IPS DF 4.7 (cell line): ENCODE data around the gene MIX23.
"Not testable (repeated sequence)": the region's sequence is repeated elsewhere in the genome, so short reads cannot be mapped to it uniquely, and the experiment has no call there.

ENCODE experiments used
- DNase-seq: peaks from one replicate; pipeline ENCODE4 v3.0.0-alpha.2; 2013; ENCODE audit warnings: low spot score; ENCODE audit errors: extremely low read depth

MIX23 gene

DNA sequence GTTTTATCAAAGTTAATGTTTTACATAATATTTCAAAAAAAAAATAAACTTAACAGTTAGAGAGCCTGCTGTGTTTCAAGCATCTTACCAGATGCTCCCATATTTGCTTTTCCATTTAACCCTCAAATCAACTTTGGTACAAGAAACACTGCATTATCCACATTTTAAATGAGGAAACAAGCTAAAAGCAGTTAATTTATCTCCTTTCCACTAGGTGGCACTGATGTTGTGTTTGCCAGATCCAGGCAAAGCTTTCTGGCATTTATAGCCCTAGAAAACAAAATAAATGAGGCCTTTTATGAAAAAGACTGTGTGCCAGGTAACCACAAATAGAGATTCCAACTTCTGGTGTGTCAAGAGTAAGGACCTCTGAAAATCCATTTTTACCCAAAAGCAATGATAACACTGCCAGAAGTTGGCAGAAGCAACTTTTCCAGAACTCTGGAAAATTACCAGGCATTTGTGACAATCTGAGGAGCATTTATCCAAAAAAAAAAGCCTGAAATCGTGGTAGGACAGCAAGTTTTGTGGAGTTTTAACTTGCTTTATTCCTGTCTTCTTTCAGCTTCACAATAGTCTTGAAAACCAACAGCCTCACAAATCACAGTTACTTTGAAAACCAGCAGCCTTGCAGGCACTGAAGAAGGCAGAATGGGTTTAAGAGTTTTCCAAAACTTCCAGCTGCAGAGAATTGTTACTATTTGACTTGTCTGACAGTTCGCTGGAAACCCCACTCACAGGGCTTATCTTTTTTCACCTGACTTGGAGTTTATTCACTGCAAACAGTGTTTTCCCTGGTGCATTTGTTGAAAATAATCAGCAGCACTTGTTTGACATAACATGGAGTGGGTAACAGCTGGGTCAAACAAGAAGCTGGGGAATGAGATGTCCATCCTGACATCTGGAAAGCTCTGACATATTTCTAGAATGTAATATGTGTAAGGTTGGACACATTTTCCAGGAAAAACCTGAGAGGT lies 10.1 kb upstream of the MIX23 start:
- no peak for DNase-seq

DNA sequence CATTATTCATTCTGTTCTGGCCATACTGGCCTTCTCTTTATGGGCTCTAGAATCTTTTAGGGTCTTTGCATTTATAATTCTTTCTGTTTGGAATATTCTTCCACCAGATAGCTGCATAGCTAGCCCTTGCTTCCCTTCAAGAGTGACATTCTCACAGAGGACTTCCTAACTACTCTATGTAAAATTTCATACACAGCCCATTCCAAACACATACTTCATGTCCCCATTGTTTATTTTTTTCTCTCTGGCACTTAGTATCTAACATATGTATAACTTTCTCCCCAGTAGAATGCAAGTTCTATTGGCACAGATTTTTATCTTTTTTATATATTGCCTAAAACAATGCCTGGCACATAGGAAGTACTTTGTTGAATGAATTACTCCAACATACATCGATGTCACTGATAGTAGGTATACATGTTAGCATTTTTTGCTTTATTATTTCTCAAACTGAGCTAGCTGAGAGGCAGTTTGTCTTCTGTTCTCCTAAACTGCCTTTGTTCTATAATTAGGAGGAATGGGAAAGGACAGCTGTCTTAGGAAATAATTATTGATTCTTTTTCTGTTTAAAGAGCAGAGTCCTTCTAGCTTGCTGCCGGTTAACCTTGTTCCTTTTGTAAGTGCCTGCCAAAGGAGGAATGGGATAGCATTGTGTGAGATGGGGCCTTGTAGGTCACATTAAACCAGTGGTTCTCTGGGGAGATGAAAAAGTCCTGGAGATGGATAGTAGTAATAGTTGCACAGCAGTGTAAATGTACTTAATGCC lies 8.8 kb upstream of the MIX23 start:
- no peak for DNase-seq

DNA sequence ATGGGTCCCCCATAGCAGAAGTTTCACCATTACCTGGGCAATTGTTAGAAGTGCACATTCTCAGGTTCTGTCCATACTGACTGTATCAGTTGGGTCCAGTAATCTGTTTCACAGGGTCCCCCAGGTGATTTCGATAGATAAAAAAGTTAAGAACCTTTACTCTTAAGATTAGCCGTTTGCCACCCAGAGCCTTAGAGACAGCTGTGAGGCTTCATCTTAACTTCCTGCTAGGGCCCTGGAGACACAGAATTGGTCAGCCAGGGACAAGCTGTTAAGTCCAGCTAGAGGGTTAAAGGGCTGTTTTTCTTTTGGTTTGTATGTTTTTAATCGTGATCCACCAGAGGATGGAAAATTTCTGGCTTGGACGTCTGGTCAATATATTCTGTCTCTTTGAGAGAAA lies 7.6 kb upstream of the MIX23 start:
- no peak for DNase-seq

DNA sequence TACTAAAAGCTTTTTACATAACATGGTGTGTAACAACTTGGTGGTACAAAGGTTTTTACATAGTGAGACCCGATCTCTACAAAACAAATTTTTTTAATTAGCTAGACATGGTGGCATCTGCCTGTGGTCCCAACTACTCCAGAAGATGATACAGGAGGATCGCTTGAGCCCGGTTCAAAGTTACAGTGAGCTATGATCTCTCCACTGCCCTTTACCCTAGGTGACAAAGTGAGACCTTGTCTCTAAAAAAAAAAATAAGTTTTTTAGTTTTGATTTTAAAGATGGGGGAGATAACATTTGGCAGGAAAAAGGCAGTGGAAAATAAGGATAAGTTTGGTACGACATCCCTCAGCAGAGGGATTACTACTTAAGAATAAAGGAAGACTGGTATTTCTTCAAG lies 6.9 kb upstream of the MIX23 start:
- no peak for DNase-seq

DNA sequence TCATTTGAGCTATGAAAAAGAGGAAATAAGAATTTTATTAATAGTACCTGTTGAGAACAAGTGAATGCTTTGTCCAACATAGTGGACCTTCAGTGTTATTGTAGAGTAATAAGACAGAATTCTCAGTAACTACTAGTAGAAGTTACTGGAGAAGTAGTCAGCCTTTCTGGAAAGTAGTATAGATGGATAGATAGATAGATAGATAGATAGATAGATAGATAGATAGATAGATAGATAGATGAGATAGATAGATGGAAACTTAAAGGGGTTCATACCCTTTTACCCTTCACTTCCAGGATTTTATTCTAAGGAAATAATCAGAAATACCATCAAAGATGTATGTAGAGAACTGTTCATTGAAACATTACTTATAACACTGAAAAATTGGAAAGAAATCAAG lies 6.2 kb upstream of the MIX23 start:
- no peak for DNase-seq

DNA sequence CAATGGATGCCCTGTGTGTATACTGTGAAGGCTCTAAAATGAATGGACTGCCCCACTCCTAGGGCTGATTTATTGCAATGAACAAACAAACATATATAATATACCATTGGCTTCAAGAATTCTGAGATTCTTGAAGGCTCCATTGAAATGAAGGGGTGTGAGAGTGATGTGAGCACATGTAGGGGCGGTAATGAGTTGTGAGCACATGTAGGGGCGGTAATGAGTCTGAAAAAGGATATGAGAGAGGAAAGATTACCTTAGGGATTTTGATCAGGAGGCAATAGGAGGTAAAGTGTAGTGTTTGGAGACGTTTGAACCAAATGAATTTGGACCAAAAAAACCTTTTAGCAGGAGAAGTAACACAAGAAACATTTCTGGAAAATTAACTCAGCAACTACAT lies 4.7 kb upstream of the MIX23 start:
- DNase-seq: no peak

DNA sequence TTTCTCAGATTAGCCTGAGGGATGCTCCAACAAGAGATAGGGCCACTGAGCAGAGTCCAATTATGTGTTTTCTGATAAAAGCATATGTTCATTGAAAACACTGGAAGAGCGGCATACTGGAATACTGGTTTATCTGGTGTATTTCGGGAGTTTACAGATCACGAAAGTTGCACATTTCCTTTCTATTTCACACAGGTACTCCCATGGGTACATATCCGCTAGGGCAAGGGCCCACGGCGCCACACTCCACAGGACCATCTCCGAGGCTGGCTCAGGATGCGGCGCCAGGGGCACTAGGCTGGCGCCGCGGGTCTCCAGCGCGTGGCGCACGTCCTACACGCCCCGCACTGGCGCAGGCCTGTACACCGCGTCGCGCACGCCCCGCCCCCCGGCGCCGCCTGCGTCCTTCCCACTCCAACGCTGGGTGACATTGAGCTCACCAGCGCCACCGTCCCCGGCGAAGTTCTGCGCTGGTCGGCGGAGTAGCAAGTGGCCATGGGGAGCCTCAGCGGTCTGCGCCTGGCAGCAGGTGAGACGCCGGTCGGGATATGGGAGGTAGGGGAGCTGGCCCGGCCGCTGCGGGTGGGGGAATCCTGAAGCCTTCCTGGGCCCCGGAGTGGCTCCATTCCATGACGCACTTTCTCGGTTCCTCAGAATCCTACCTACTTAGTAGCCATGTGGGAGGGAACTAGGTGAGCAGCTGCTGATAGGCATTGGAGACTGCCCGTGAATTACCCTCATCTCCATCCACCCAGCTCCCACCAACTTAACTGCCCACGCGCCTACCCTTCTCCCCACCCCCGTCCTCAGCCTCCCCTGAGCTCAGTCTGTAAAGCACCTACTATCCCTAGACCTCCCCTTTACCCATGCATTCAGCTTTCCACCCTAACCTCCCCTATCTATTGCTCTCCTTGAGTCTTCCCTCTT lies 1.0 kb upstream of the MIX23 start, which contains the start of gene FAM162A:
FAM162A (plus strand) TSS at position 412 of the 927 bp plus-strand sequence; CDS start at position 496, 84 bp downstream.
- DNase-seq: no peak

DNA sequence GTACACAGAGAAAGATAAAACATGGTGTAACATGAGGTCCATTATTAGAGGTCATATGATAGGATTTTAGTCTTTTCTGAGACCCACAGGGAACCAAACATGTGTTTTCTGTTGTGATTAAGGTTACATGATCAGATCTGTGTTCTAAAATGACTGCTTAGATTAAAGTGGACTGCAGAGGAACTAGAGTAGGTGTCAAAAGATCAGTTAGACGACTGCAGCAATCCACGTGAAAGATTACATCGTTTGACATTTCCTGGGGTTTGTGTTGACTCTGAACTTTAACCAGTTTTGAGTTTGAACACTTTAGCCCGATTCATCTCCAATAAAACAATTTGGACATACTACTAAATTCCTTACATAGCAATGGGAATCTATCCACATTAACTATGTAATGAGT lies 5.1 kb downstream of the MIX23 start:
- no peak for DNase-seq

DNA sequence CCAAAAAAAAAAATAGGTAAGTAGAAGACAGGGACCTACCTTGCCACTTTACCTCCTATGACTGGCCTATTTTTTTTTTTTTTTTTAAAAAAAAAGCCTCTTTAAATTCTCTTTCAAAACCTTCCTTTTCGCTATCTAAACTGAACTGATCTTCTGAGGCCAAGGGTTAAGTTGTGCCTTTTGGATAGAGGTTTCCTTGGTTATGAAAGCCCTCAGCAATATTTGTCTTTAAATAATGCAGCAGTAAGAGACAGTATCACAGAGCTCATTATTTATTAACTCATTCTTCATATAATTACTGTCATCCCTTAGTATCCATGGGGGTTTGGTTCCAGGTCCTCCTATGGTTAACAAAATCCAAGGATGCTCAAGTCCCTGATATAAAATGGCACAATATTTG lies 9.0 kb downstream of the MIX23 start:
- DNase-seq: no peak

DNA sequence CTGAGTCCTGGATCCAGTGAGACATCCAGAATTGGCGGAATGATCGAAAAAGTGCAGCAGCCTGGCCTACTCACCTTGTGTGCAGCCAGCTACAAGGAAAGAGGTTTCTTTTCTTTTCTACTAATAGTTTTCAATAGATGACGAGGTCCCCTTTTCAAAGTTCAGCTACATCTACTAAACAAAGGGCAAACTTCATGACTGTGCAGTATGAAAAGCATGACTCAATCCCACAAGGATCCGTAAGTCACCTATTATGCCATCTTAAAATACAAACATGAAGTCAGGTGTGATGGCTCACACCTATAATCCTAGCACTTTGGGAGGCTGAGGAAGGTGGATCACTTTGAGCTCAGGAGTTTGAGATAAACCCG lies 16.7 kb downstream of the MIX23 start:
- no peak for DNase-seq

DNA sequence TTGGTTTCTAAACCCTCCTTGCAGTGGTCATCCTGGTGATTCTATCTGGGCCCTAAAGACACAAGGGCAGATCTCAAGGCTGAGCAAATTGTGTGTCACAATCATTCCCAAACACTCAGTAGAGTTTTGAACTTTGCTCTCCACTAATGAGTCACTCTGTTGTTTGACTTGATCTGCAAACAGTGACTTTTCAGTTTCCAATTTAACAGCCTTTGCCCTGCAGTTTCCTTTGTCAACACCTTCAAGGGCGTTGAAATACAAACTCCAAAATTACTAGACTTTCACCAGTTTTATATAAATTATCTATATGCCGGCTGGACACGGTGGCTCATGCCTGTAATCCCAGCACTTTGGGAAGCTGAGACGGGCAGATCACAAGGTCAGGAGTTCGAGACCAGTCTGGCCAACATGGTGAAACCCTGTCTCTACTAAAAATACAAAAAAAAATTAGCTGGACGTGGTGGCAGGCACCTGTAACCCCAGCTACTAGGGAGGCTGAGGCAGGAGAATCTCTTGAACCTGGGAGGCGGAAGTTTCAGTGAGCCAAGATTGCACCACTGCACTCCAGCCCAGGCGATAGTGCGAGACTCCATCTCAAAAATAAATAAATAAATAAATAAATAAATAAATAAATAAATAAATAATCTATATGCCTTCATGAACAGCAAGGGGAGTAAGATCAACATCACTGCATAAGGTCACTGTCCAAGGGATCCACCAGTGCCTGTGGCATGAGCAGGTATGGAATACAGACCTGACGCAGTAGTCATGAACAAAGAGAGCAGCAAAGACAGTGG lies 17.3 kb downstream of the MIX23 start:
- DNase-seq: not testable (repeated sequence)

DNA sequence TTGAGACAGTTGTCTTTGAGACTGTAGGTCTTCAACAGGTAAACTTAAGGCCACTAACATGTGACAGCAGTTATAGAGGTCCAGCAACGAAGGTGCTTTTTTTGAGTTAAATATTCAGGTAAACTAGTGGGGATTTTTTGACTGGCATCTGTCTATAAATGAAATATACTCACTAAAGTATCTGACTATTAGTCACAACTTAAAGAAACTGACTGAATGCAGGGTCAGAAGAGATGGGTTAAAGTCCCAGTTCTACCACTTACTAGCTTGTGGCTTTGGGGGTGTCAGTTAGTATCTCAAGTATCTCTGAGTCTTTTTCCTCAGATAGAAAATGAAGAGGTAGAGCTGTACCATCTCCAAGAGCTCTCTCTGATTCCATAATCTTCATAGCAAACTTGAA lies 18.0 kb downstream of the MIX23 start:
- DNase-seq: no peak

DNA sequence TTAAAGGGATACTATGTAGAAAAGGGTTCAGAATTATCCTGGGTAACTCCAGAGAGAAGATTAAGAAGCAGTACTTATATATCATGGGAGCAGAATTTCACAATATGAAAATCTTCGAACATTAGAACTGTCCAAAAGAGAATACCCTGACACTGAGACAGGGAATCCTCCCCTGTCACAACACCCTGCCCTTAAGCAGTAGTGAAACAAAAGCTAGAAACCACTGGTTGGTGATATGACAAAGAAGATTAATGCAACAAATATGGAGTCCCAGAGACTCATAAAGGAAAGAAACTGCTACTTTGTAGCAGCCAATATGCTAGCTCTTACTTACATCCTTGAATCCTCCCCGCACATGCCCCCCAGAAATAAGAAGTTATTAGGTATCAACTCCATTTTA lies 18.5 kb downstream of the MIX23 start:
- DNase-seq: no peak

DNA sequence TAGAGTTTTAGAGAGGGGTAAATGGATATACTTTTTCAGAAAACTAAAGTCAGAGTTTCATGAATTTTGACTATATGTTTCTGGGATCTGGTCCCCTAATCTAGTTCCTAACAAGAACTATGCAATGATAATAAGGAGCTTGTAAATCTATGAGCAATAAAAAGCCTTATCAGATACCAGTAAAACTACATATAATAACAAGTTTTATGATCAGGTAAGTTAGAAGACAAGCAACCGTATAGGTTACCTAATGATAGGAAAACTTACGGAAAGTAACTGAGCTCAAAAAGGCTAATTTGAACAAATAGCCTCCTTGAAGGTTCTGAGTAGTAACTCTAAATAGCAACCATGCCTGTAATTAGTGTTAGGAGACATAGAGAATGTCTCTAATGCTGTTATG lies 21.0 kb downstream of the MIX23 start:
- no peak for DNase-seq

DNA sequence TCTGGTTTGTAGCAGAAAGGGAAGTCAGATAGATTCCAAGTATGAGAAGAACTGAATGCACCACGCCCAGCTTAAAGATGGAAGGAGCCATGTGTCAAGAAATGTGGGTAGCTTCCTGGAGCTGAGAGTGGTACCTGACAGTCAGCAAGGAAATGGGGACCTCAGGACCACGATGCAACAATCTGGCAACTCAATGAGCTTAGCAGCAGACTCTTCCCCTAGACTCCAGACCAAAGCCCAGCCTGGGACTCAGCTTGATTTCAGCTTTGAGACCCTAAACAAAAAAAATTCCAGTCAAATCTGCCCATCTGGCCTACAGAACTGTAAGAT lies 24.4 kb downstream of the MIX23 start:
- DNase-seq: no peak

DNA sequence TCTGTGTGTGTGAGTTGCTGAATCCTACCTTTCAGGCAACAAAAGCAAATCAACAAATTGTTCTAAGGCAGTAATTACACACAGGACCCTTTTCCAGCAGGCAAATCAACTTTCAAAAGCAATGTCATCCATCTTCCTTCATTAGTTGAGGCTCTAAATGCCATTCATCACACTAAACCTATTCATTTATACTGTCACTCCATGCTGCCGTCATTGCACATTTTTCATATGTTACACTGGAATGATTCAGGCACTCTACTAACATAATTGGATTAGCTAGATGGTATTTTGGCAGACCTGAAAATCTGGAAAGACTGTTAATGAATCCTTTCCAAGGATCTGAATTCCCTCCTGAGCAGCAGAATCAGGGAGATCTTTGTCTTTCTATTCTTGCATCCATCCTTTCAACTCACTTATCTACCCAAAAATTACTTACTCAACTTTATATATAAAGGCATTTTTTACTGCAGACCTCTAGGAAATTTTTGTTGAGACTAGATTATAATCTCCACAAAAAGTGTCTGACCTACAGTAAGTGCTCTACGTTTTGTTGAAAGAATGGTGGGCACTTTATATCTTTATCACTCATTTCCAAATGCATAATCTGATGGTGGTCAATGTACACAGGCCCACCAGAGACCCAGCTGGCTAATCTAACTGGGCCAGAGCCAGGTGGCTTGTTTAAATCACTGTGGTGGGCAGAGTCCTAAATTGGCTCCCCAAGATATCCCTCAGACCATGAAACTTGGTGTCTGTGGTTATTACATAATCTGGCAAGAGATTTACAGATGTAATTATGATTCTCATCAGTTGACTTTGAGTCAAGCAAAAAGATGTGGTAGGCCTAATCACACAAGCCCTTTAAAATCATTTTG lies 25.0 kb downstream of the MIX23 start:
- DNase-seq: no peak

DNA sequence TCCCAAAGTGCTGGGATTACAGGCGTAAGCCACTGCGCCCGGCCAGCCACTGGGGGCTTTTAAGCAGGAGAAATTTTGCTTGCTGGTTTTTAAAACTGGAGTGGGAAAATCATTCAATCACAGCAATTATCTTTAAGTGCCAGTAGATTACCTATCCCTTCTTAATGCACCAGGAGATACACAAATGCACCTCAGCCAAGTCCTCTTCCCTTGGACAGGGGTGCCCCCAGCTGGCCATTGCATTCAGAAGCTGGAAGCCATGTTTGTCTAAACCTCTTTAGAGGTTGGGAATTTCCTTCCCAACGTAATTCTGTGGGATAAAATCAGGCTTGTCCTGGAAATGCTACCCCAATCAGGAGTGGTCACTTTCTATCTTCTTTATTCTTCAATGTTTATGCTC lies 26.6 kb downstream of the MIX23 start:
- DNase-seq: peak; percentile 3

DNA sequence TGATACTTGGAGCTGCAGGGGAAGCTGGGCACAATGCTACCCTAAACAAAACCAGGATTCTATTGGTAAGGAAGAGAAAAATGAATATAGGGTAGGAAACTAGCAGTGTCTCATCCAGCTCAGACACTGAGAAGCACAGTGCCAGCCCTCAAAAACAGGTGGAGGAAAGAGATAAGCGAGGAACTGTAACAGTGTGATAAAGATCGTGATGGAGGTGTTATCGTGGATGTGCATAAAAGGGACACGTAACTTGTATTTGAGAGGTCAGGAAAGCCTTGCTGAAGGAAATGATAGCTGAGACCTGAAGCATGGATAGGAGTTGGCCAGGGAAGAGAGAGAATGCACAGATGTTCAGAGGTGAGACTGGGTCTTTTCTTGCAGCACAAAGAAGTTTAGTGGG lies 27.4 kb downstream of the MIX23 start:
- DNase-seq: no peak

DNA sequence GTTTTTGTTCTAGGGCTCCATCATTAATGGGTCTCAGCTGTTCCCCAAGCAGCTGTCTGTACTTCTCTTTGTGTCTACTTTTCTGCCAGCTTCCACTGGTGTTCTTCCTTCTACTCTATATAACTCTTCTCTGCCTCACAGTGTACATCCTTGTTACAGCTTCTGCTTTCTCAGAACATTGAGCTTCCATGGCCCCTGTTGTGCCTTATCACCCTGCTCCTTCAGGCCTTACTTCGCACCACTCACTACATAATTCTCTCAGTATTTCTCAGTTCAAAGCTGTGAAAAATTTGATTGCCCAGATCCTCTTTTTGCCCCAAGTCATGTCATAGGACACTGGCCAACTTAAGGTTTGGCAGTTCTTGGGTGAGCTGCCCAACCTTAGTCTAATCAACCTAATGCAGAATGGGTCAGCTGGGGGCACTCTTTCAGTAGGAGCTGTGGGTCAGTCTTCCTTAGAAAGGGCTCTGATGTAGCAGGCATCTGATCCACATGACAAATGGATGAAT lies 29.1 kb downstream of the MIX23 start:
- no peak for DNase-seq

DNA sequence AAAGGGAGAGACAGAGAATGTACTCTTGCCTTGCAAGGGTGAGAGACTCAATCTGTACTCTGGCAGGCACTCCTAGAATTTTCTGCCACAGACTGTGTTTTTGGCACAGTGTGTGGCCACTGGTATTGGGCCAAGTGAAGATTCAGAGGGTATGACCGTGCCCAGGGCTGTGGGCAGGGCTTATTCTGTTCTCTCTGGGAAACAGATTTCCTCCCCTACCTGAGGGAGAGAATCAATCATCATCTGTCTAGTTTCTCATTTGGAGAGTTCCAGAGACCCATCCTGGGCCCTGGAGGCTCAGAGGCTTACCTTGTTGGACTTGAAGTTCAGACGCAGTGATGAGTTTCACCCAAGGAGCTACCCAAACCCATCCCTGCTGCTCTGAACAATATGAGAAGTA lies 29.8 kb downstream of the MIX23 start:
- DNase-seq: no peak
